Measurements from ENCODE around the gene HOXB3. TPM values are rescaled to one million over a fixed set of nuclear protein-coding genes. Genes with fewer than 3 reads are reported as not detected.

HOXB3 gene
- total RNA-seq (2022; extraction: Qiagen RNA extraction; ENCODE audit: low read depth) = 3.8 to 9.3 TPM (median 5.9 TPM) in 5 replicates

DNA sequence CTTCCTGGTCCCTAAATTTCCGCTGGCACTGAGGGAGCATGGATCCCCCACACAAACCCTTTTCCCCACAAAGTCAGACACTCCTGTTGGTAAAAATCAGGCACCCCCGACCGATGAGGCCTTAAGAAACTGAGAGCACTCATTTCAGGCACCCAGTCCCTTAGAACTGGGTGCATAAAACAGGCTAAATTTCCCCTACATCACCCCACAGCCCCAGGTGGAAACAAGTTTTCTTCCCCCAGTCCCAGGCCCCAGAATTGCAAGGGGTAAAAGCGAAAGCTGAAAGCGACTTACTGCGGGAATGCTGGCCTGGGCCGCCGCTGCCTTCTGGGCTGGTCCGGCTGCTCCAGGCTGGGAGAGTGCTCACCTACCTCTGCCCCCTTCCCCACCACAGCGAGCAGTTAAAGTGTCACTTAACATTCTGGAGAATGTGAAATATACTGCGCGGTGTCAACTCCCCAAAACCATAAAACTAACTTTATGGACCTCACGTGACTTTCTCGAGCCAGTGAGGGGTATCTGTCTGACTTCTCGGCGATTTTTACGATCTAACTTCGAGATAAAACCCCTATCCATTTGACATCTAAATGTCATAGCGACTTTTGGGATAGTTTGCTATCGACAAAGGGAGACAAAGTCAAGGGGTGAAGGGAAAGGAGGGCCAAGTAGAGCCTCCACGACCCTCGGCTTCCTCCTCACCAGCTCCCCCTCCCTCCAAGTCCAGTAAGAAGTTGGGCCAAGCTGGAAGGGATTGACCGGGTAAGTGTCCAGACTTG is at the start of gene HOXB3:
Gene HOXB3, minus strand, starts transcription at position 411 of the 776 bp plus-strand sequence. CDS start 37,767 bp downstream, outside the sequence.

DNA sequence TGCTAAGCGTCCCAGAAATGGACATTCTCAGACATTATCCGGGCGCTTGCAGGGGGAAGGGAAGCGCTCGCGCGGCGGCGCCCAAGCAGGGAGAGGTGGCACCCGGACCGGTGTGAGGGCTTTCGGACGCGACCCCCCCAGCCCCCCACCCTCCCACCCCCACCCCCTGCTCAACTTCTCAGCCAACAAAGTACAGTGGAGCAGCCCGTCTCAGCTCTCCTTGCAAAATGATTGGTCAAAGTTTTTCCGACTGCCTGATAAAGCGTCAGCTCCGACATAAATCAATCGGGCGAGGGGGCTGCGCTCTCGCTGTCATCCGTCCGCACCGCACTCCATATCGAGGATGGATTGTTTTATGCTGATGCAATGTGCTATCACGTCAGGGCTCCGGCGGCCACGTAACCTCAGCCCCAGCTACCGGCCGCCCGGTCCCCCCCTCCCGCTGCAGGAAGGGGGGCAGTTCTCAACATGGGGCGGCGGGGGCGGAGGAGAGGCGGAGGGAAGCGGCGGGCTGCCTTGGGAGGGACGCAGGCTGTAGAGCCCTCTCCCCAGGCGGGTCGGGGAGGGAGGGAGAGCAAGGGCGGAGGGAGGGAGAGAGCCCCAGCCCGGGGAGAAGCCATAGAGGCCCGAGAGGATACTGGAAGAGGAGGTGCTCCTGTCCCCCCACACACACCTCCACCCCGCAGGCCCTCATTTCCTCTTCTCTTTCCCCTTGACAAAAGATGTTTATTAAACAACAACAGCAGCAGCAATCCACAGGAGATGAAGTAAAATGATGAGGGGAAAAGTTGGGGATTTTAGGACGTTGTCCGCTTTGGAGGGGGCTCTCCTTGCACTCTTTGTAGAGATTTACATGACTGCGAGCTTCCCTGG is 36.4 kb upstream of the HOXB3 start, which contains the start of gene HOXB9:
Gene HOXB9, minus strand, starts transcription at position 114 of the 873 bp plus-strand sequence. Its CDS starts 89 bp downstream, at position 25.

DNA sequence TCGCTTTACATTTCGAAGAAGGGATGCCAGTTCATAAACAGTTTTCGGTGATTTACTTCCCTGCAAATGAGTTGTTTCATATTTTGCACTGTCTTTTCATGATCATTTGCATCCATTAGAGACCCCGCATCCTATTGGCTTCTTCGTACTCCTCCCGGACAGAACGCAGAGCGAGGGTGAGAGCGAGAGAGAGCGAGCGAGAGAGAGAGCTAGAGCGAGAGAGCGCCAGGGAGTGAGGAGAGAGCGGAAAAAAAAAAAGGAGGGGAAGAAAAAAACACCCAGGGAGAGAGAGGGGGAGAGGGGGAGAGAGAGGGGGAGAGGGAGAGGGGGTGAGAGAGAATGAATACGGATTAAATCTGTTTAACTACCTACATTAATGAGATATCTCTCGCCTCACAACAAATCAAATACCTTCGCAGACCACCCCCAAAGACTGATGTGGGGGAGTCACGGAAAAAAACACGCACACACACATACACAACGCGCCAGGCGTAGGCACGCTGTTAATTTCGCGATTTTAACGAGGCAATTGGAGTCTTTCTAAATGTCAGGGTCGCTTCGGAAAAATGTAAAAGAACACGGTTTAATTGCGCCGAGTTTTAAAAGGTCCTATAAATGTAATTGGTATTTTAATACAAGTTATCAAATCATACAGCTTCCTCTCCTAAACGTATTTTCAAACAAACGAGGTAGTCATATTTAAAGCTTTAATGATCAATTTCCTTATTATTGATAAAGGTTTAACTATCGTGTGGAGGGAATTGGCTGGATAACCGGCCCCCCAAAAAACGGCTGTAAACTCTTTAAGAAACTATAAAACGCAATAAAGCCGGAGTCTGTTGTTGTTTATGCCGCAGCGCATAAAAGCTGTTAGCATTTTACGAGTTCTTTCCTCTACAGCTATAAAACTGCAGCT is 25.3 kb upstream of the HOXB3 start, which contains the start of gene HOXB8:
Gene HOXB8, minus strand, starts transcription at position 246 of the 916 bp plus-strand sequence. CDS start 588 bp downstream, outside the sequence.

DNA sequence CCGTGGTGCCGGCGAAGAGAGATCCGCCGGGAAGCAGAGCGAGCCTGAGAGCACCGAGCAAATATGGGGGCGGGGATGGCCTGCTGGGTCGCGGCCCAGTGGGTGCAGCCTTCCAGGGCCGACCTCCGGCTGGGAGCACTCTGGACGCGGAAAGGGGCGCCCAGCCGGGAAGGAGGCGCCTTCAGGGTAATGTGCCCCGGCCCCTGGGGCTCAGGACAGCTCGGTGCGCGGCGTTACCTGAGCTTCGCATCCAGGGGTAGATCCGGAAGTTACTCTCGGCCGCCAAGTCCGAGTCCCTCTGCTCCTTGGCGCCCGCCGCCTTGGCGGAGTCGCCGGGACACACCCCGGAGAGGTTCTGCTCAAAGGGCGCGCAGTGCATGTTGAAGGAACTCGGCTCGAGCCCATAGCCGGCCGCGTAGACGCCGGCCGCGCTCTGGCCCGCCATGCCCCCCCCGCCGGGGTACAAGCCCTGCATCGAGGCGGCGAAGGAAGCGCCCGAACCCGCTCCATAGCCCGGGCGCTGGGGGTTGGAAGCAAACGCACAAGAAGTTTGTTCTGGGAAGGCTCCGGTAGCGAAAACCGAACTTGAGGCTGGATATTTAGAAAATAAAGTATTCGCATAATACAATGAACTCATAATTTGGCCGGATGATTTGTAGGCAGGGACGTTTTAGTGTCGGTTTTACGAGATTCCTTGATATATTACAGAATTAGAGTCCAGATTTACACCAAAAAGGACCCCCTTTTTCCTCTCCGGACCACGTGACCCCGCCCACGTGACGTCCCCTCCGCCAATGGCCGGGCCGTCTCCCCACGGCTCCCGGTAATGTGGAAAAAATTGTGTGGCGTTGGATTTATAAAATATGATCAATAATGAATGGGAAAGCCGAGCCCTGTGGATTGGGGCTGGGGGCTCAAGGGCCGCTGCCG is 20.5 kb upstream of the HOXB3 start, which contains the start of gene HOXB7:
Gene HOXB7, minus strand, starts transcription at position 736 of the 930 bp plus-strand sequence. Its CDS starts 99 bp downstream, at position 637.

DNA sequence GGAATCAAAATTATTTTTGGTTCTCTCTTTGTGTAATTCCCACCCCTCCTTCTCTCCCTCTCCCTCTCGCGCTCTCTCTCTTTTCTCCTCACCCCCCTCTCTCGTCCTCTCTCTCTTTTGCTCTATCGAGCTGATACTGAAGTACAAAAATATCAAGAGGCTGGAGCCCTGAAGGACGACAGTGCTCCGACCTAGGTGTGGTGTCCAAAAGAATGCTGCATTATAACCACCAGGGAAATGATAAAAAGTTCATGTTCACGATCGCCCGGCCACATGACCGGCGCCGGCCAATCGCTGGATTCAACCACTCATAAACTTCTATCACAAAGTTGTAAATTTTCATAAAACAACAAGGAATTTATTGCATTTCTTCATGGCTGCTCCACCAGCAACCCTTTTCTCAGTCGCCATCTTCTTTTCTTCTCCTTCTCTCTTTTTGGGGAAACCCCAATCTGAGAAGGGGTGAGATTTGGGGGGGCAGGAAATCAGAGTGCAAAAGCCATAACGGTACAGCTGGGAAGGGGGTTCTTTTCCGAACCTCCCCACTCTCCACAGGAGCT is 14.8 kb upstream of the HOXB3 start, which contains the start of gene HOXB6:
Gene HOXB6, minus strand, starts transcription at position 217 of the 560 bp plus-strand sequence. CDS start 6,836 bp downstream, outside the sequence.

GRCh38 chr17:48593126-48593829 is 3.2 kb upstream of the HOXB3 start, which contains the start of gene HOXB5:
TSS of gene HOXB5 (minus strand) at chr17:48593779. CDS start at chr17:48593682, 97 bp downstream.

GRCh38 chr17:48577946-48578615 is 12.0 kb downstream of the HOXB3 start, which contains the start of gene HOXB4:
TSS of gene HOXB4 (minus strand) at chr17:48578350. CDS start at chr17:48578319, 31 bp downstream.

DNA sequence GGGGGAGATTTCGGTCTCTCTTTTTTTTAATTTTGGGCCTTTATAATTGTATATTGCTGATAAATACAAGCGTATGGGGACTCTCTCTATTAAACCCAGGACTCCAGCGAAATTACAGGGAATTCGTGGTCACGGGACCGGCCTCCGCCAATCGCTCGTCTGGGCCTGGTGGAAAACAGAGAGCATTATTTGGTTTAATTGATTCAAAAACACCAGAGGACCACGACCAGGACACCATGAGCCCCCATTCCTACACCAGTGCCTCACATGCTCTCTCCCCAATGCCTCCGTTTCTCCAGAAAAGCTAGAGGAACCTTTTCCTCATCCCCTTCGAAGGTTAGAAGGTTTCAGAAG is 45.0 kb downstream of the HOXB3 start, which contains the start of gene HOXB2:
Gene HOXB2, minus strand, starts transcription at position 88 of the 354 bp plus-strand sequence. CDS start 198 bp downstream, outside the sequence.

DNA sequence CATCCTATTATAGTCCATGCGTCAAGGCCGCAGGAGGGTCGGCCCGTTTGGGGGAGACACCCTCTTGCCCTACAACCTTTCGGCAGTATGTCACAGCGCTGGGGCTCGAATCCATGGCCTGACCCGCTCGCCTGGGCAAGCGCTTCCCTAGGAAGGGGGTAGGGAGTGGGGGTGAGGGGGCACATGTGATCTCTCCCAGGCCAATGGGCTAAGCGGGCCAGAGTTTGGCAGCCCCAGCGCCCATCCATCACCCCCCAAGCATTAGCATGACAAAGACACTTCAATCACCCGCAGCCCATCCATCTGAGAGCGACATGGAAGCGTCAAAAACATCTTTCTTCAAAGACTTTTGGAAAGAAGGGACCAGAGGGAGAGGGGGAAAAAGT is 59.2 kb downstream of the HOXB3 start, which contains the start of gene HOXB1:
Gene HOXB1, minus strand, starts transcription at position 125 of the 386 bp plus-strand sequence. Its CDS starts 107 bp downstream, at position 18.

Other genes starting within 250 kb of the HOXB3 start
- 0.25 to 0.26 TPM in 2 of 5 replicates, not detected in the others for gene SKAP1, start 160.0 kb downstream of the HOXB3 start, total RNA-seq (2022; extraction: Qiagen RNA extraction; ENCODE audit: low read depth)
- gene HOXB1, start 59.2 kb downstream of the HOXB3 start, total RNA-seq (2022; extraction: Qiagen RNA extraction; ENCODE audit: low read depth) = not detected in 5 replicates
- gene HOXB2, start 45.1 kb downstream of the HOXB3 start, total RNA-seq (2022; extraction: Qiagen RNA extraction; ENCODE audit: low read depth) = 0.44 to 0.69 TPM (median 0.55 TPM) in 4 of 5 replicates, not detected in the other
- gene HOXB4, start 11.9 kb downstream of the HOXB3 start, total RNA-seq (2022; extraction: Qiagen RNA extraction; ENCODE audit: low read depth) = 0.09 to 0.17 TPM (median 0.13 TPM) in 5 replicates
- gene HOXB5, start 3.5 kb upstream of the HOXB3 start, total RNA-seq (2022; extraction: Qiagen RNA extraction; ENCODE audit: low read depth) = 1.8 to 2.8 TPM (median 2.4 TPM) in 5 replicates
- 4.8 to 6.8 TPM (median 5.4 TPM) in 5 replicates for gene HOXB6, start 14.7 kb upstream of the HOXB3 start, total RNA-seq (2022; extraction: Qiagen RNA extraction; ENCODE audit: low read depth)
- 31.4 to 36.6 TPM (median 33.3 TPM) in 5 replicates for gene HOXB7, start 20.8 kb upstream of the HOXB3 start, total RNA-seq (2022; extraction: Qiagen RNA extraction; ENCODE audit: low read depth)
- 7.1 to 9.6 TPM (median 8.0 TPM) in 5 replicates for gene HOXB8, start 25.1 kb upstream of the HOXB3 start, total RNA-seq (2022; extraction: Qiagen RNA extraction; ENCODE audit: low read depth)
- gene HOXB9, start 36.1 kb upstream of the HOXB3 start, total RNA-seq (2022; extraction: Qiagen RNA extraction; ENCODE audit: low read depth) = 7.7 to 9.1 TPM (median 8.1 TPM) in 5 replicates
- not detected in 5 replicates for gene PRAC1, start 132.3 kb upstream of the HOXB3 start, total RNA-seq (2022; extraction: Qiagen RNA extraction; ENCODE audit: low read depth)
- not detected in 5 replicates for gene PRAC2, start 132.9 kb upstream of the HOXB3 start, total RNA-seq (2022; extraction: Qiagen RNA extraction; ENCODE audit: low read depth)
- 1.7 to 2.8 TPM (median 2.7 TPM) in 5 replicates for gene HOXB13, start 138.5 kb upstream of the HOXB3 start, total RNA-seq (2022; extraction: Qiagen RNA extraction; ENCODE audit: low read depth)
- 0.45 to 1.5 TPM (median 0.73 TPM) in 5 replicates for gene TTLL6, start 227.0 kb upstream of the HOXB3 start, total RNA-seq (2022; extraction: Qiagen RNA extraction; ENCODE audit: low read depth)
- 60.6 to 81.8 TPM (median 75.8 TPM) in 5 replicates for gene CALCOCO2, start 240.8 kb upstream of the HOXB3 start, total RNA-seq (2022; extraction: Qiagen RNA extraction; ENCODE audit: low read depth)